GM21528 (cell line): Measurements from ENCODE around the gene FGR.

Source experiments
- ATAC-seq: cut with Tn5 transposase; IDR thresholded peaks from one replicate; pipeline ENCODE4 v1.9.1; 2021; ENCODE audit warnings: mild to moderate bottlenecking, moderate library complexity; ENCODE audit not compliant: unreplicated experiment, low FRiP score

Gene FGR

GRCh38 chr1:27602462-27603308 is 32.3 kb downstream of the FGR start:
- no peak for ATAC-seq

- ATAC-seq, result no peak
These were observed 33.1 kb downstream of the FGR start for GRCh38 chr1:27601771-27602461.

GRCh38 chr1:27601321-27601770 is 33.6 kb downstream of the FGR start:
- no peak for ATAC-seq

- no peak for ATAC-seq
These were observed 34.3 kb downstream of the FGR start for GRCh38 chr1:27600498-27601175.

GRCh38 chr1:27599605-27600497 is 35.1 kb downstream of the FGR start:
- ATAC-seq, result no peak

GRCh38 chr1:27598902-27599528 is 36.0 kb downstream of the FGR start:
- no peak for ATAC-seq

- no peak for ATAC-seq
These were observed 36.7 kb downstream of the FGR start for GRCh38 chr1:27598295-27598687.

GRCh38 chr1:27597516-27598294 is 37.3 kb downstream of the FGR start:
- no peak for ATAC-seq

GRCh38 chr1:27596986-27597385 is 38.0 kb downstream of the FGR start:
- ATAC-seq, result no peak

- ATAC-seq, result no peak
These were observed 38.7 kb downstream of the FGR start for GRCh38 chr1:27596261-27596660.

GRCh38 chr1:27595597-27595996 is 39.4 kb downstream of the FGR start:
- ATAC-seq, result no peak

GRCh38 chr1:27594564-27595510 is 40.1 kb downstream of the FGR start:
- ATAC-seq, result no peak

- no peak for ATAC-seq
These were observed 41.1 kb downstream of the FGR start for GRCh38 chr1:27593678-27594563.

- no peak for ATAC-seq
These were observed 41.9 kb downstream of the FGR start for GRCh38 chr1:27592931-27593677.

GRCh38 chr1:27592232-27592930 is 42.6 kb downstream of the FGR start:
- no peak for ATAC-seq

- no peak for ATAC-seq
These were observed 43.4 kb downstream of the FGR start for GRCh38 chr1:27591622-27592021.
